Ishikawa (cell line): Measurements from ENCODE around the gene CAPZA1.

Experiments used
- CEBPB ChIP-seq: IDR thresholded peaks from 2 replicates; pipeline ENCODE4 v1.6.1; 2012
- CREB1 ChIP-seq: IDR thresholded peaks from 2 replicates; pipeline ENCODE4 v1.6.1; 2012; ENCODE audit warnings: low read depth
- EGR1 ChIP-seq: IDR thresholded peaks from 2 replicates; pipeline ENCODE4 v1.6.1; 2012
- EP300 ChIP-seq: IDR thresholded peaks from 2 replicates; pipeline ENCODE4 v1.6.1; 2012; ENCODE audit warnings: borderline replicate concordance
- FOXM1 ChIP-seq: IDR thresholded peaks from 2 replicates; pipeline ENCODE4 v1.6.1; 2012; ENCODE audit warnings: low read depth, borderline replicate concordance
- NFIC ChIP-seq: IDR thresholded peaks from 2 replicates; pipeline ENCODE4 v1.6.1; 2012
- RAD21 ChIP-seq: IDR thresholded peaks from 2 replicates; pipeline ENCODE4 v1.6.1; 2012; ENCODE audit warnings: low read depth
- TAF1 ChIP-seq: IDR thresholded peaks from 2 replicates; pipeline ENCODE4 v1.6.1; 2012; ENCODE audit warnings: low read depth, mild to moderate bottlenecking
- TCF12 ChIP-seq: IDR thresholded peaks from 2 replicates; pipeline ENCODE4 v1.6.1; 2012; ENCODE audit warnings: low read depth
- TEAD4 ChIP-seq: IDR thresholded peaks from 2 replicates; pipeline ENCODE4 v1.6.1; 2012
- YY1 ChIP-seq: IDR thresholded peaks from 2 replicates; pipeline ENCODE4 v1.6.1; 2012; ENCODE audit warnings: low read depth
- ZBTB7A ChIP-seq: IDR thresholded peaks from 2 replicates; pipeline ENCODE4 v1.6.1; 2012; ENCODE audit warnings: low read depth
- TF ChIP-seq, protein P1 (sequence below): IDR thresholded peaks from 2 replicates; pipeline ENCODE4 v1.6.1; 2012; ENCODE audit warnings: low read depth, mild to moderate bottlenecking
- TF ChIP-seq, protein P2 (sequence below): IDR thresholded peaks from 2 replicates; pipeline ENCODE4 v1.6.1; 2012
- TF ChIP-seq, protein P3 (sequence below): IDR thresholded peaks from 2 replicates; pipeline ENCODE4 v1.6.1; 2012

The CAPZA1 gene

DNA sequence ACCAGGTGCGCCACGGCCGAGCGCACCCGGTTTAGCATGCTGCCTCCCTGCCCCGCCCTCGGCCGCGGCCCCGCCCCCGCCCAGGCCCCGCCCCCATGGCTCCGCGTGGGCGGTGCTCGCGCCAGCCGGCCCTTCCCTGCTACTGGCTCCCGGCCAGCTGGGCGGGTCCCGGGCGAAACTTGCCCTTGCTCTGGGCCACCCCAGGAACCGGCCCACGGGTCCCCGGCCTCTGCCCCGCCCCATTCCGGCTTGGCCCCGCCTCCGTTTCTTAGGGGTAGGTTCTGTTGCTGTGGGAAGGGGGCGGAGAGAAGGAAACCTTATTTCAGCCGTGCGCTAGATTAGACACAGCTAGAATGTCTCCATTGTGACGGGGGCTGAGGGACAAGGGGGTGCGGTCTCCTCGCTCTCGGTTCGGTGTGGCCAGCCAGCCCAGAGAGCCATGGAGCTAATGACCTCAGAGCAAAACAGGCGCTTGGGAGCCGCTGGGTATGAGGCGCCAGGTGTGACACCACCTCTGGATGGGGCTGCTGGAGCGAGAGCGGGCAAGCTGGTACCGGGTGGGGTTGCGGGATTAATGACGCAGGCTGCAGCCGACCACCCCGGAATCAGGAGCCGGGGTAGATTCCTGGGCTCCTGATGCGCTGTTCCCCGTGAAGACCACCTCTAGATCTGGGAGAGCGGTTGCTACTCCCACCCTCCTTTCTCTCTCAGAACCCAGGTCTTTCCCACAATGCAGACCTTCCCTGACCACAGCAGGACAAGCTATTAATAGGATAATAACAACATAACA lies 95.8 kb downstream of the CAPZA1 start, which contains the start of gene PPM1J:
PPM1J (minus strand) TSS at position 69 of the 790 bp plus-strand sequence; CDS start at position 38, 31 bp downstream.
- TF ChIP-seq, protein P1, sequence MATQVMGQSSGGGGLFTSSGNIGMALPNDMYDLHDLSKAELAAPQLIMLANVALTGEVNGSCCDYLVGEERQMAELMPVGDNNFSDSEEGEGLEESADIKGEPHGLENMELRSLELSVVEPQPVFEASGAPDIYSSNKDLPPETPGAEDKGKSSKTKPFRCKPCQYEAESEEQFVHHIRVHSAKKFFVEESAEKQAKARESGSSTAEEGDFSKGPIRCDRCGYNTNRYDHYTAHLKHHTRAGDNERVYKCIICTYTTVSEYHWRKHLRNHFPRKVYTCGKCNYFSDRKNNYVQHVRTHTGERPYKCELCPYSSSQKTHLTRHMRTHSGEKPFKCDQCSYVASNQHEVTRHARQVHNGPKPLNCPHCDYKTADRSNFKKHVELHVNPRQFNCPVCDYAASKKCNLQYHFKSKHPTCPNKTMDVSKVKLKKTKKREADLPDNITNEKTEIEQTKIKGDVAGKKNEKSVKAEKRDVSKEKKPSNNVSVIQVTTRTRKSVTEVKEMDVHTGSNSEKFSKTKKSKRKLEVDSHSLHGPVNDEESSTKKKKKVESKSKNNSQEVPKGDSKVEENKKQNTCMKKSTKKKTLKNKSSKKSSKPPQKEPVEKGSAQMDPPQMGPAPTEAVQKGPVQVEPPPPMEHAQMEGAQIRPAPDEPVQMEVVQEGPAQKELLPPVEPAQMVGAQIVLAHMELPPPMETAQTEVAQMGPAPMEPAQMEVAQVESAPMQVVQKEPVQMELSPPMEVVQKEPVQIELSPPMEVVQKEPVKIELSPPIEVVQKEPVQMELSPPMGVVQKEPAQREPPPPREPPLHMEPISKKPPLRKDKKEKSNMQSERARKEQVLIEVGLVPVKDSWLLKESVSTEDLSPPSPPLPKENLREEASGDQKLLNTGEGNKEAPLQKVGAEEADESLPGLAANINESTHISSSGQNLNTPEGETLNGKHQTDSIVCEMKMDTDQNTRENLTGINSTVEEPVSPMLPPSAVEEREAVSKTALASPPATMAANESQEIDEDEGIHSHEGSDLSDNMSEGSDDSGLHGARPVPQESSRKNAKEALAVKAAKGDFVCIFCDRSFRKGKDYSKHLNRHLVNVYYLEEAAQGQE, result no peak
- TF ChIP-seq YY1, result no peak
- TF ChIP-seq NFIC, result peak; percentile 61; the same call in 1 of the 2 replicates
- TF ChIP-seq ZBTB7A, result no peak
- TF ChIP-seq, protein P2, sequence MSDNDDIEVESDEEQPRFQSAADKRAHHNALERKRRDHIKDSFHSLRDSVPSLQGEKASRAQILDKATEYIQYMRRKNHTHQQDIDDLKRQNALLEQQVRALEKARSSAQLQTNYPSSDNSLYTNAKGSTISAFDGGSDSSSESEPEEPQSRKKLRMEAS, result peak; percentile 11

DNA sequence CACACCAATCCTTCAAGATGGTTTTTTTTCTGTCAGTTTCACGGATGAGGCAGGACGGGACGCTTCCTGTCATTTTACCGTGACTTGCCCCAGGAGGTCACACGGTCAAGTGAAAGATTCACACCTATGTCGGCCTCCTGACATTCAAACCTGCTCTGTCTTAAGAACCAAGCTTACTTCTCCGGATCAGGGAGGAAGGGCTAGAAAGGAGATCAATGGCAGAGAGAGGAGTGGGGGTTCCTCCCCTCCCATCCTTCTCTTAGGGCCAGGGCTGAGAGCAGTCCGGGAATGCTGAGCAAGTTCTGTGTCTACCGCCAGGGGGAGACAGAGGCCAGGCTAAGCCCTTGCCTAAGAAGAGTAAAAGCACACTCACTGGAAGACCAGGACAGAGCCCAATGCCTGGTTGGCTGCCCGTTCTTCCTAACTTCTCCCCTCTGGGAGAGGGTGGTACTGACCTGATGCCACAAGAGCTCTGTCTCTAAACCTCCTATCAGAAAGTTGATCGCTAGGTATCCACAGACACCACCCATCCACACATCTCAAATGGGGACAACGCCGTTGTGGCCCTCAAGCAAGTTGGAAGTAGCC lies 96.6 kb downstream of the CAPZA1 start:
- TF ChIP-seq TAF1, result no peak
- TF ChIP-seq NFIC, result no peak
- TF ChIP-seq FOXM1, result no peak
- no peak for TF ChIP-seq EP300
- TF ChIP-seq CEBPB, result no peak
- TF ChIP-seq RAD21, result peak; percentile 100
- TF ChIP-seq EGR1, result no peak
- TF ChIP-seq, protein P3, sequence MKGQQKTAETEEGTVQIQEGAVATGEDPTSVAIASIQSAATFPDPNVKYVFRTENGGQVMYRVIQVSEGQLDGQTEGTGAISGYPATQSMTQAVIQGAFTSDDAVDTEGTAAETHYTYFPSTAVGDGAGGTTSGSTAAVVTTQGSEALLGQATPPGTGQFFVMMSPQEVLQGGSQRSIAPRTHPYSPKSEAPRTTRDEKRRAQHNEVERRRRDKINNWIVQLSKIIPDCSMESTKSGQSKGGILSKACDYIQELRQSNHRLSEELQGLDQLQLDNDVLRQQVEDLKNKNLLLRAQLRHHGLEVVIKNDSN, result no peak
- no peak for TF ChIP-seq ZBTB7A
- peak; percentile 61 for TF ChIP-seq TEAD4

DNA sequence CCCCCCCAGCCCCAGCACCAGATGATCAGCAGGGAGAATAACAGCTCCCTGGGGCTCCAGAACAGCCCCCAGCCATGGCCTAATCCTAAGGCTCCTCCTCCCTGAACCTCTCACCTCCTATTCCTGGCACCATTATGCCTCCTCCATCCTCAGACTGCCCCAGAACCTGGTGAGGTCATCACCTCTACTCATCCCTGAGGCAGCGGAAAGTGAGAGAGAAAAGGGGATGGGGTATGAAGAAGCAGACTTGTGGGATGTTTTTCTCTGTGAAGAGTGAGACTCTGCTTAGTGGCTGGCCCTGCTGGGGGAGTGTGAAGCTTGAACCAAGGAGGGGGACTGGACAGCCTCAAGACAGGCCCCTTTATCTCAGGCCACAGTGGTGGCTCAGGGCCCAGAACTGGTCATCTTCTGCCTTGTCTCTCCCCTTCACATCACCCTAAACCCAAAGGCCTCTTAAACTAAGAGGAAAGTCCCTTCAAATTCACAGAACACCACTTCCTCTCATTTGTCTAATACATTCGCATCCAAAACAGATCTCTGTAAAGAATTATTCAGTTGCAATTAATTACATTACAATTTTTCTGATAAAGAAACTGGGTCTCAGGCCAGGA lies 97.7 kb downstream of the CAPZA1 start:
- TF ChIP-seq, protein P3, result no peak
- TF ChIP-seq RAD21 (no peak), CREB1 (no peak), YY1 (no peak), NFIC (no peak), TEAD4 (no peak), EP300 (no peak), ZBTB7A (no peak), FOXM1 (no peak), EGR1 (no peak), TCF12 (no peak), TAF1 (no peak), CEBPB (no peak)
- TF ChIP-seq, protein P2, result no peak
- TF ChIP-seq, protein P1, result no peak

DNA sequence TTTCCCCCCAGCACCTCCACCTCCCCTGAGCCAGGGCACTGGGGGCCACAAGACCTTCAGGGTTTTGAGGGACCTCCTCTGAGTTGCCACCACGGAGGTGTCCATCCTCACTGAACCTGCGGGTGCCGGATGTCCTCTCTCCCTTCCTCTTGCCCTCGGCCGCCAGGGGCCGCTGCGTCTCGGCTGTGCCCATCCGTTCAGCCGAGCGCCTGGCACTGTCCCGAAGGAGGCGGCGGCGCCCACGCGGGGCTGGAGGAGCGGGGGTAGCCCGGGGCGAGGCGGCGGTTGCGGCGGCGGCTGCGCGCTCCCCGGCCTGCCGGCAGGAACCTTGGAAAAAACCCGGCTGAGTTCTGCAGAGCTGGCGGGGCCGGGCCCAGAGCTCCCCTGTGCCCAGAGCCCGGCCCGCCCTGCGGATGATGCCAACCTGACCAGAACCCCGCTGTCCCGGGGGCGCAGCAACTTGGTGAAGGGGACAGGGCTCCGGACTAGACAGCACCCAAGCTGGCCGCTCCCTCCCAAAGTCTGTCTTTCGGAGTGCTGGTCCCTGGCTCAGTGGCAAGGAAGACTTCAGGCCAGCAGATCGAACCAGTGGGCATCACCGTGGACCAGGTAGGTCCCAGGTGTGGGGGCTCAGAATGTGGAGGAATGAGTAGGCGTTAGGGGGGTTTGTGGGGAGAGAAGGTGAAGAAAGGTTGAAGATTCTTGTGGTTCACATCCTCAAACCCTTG lies 99.2 kb downstream of the CAPZA1 start:
- TF ChIP-seq YY1, result 0 out of 2 replicates have a peak, but pooled peaks have one; percentile 39
- TF ChIP-seq, protein P3, result no peak
- TF ChIP-seq, protein P2, result peak; percentile 52; the same call in 1 of the 2 replicates
- TF ChIP-seq TCF12, result no peak
- TF ChIP-seq EP300, result no peak
- TF ChIP-seq TAF1, result no peak
- TF ChIP-seq EGR1, result peak; percentile 54
- peak; percentile 20; the same call in 1 of the 2 replicates for TF ChIP-seq TEAD4
- no peak for TF ChIP-seq NFIC
- TF ChIP-seq, protein P1, result no peak; the same call in 1 of the 2 replicates
- no peak for TF ChIP-seq FOXM1
- no peak for TF ChIP-seq CEBPB
- TF ChIP-seq ZBTB7A, result no peak
- TF ChIP-seq RAD21, result peak; percentile 81
- TF ChIP-seq CREB1, result no peak
